ENCODE data around the gene ARFGAP3. TPM values are rescaled to one million over a fixed set of nuclear protein-coding genes. Genes with fewer than 3 reads are reported as not detected.

Gene ARFGAP3
- polyA plus RNA-seq, 1 experiment, result 69.4 TPM

DNA sequence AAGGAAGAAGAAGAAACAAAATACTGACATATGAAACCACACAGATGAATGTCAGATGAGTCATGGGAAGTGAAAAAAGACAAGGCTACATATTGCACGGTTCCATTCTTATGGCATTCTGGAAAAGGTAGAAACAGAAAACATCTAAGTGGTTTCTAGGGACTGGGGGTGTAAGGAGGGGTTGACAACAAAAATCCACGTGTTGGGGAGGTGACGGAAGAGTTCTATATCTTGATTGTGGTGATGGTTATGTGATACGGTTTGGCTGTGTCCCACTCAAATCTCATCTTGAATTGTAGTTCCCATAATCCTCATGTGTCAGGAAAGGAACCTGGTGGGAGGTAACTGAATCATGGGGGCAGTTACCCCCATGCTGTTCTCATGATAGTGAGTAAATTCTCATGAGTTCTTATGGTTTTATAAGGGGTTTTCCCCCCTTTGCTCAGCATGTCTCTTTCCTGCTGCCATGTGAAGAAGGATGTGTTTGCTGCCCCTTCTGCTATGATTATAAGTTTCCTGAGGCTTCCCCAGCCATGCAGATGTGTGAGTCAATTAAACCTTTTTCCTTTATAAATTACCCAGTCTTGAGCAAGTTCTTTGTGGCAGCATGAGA, 6.4 kb upstream of the ARFGAP3 start:
- no peak for TF ChIP-seq CTCF (IDR thresholded peaks at IDR 0.05; ENCODE audit: low read depth, low read length)
- H3K9me3 ChIP-seq (ENCODE audit: control insufficient read depth, insufficient read depth, low read length), result no peaks in the 10 kb centered on the region; the same call in 1 of the 2 replicates
- DNase-seq (ENCODE audit: low read depth, low spot score), result peak; percentile 65
- H3K27ac ChIP-seq (ENCODE audit: low read depth, low read length), result peak overlapping the region; percentile 68
- ChIA-PET CTCF (no interaction called here), POLR2A (interaction anchor here (0.7 kb wide), 2 partner anchors 12 to 132 kb away, joined by 4 read pairs; no protein-coding TSS in a partner anchor)
- no peak overlapping the region for H3K4me3 ChIP-seq (ENCODE audit: low read depth, low read length)
- no peaks in the 10 kb centered on the region for H3K27me3 ChIP-seq (ENCODE audit: control insufficient read depth, insufficient read depth, low read length)

DNA sequence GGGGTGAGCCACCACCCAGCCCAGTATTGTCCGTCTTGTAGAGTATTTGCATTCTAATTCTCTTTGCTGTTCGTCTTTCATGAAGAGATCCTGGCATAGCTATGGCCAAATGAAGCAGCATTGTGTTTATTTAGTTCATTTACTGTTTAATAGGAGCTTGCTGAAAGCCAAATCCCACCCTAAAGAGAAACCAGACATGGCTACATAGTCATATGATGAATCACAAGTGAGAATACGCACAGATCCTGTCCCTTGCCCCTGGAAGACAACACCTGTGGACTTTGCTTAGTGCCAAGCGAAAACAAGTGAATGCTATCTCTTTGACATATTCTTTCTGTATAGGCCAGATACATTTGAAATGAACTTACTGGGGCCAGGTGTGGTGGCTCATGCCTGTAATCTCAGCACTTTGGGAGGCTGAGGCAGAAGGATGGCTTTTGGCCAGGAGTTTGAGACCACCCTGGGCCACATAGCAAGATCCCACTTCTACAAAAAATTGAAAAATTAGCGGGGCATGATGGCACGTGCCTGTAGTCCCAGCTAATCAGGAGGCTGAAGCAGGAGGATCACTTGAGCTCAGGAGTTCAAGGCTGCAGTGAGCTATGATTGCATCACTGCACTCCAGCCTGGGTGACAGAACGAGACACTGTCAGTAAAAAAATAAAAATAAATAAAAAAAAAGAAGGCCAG, 5.1 kb upstream of the ARFGAP3 start:
- Histone ChIP-seq H3K4me3 (ENCODE audit: low read depth, low read length) (no peak overlapping the region), H3K27me3 (ENCODE audit: control insufficient read depth, insufficient read depth, low read length) (no peaks in the 10 kb centered on the region), H3K9me3 (ENCODE audit: control insufficient read depth, insufficient read depth, low read length) (peaks cover 8% of the 10 kb centered on the region; the same call in 1 of the 2 replicates), H3K27ac (ENCODE audit: low read depth, low read length) (peak overlapping the region; percentile 47)
- no peak for TF ChIP-seq CTCF (IDR thresholded peaks at IDR 0.05; ENCODE audit: low read depth, low read length)
- ChIA-PET POLR2A (interaction anchor here (0.6 kb wide), 2 partner anchors 40 to 1585 kb away, joined by 4 to 6 read pairs; no protein-coding TSS in a partner anchor), CTCF (no interaction called here)
- DNase-seq (ENCODE audit: low read depth, low spot score), result peak; percentile 38

DNA sequence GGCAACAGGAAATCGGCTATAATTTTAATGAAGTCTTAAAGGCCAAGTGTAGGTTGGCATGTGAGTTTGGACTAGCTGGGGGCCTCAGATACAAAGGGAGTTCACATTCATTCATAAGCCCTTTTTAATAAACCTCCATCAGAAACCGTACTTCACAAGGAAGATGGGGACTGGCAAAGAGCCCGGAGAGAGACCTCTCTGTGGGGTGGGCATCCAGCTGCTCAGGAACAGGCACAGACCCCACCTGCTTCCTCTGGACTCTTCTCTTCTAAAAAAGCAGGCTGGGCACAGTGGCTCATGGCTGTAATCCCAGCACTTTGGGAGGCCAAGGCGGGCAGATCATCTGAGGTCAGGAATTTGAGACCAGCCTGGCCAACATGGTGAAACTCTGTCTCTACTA, 3.9 kb upstream of the ARFGAP3 start:
- Histone ChIP-seq H3K27ac (ENCODE audit: low read depth, low read length) (no peak overlapping the region), H3K4me3 (ENCODE audit: low read depth, low read length) (no peak overlapping the region), H3K9me3 (ENCODE audit: control insufficient read depth, insufficient read depth, low read length) (peaks cover 8% of the 10 kb centered on the region; the same call in 1 of the 2 replicates), H3K27me3 (ENCODE audit: control insufficient read depth, insufficient read depth, low read length) (no peaks in the 10 kb centered on the region)
- TF ChIP-seq CTCF (IDR thresholded peaks at IDR 0.05; ENCODE audit: low read depth, low read length), result no peak
- CTCF ChIA-PET, result no interaction called here
- no peak for DNase-seq (ENCODE audit: low read depth, low spot score)
- POLR2A ChIA-PET, result no interaction called here

GRCh38 chr22:42857845-42858481, 890 bp upstream of the ARFGAP3 start:
- POLR2A ChIA-PET, result no interaction called here
- no peak for DNase-seq (ENCODE audit: low read depth, low spot score)
- Histone ChIP-seq H3K9me3 (ENCODE audit: control insufficient read depth, insufficient read depth, low read length) (peaks cover 8% of the 10 kb centered on the region; the same call in 1 of the 2 replicates), H3K4me3 (ENCODE audit: low read depth, low read length) (no peak overlapping the region), H3K27ac (ENCODE audit: low read depth, low read length) (no peak overlapping the region), H3K27me3 (ENCODE audit: control insufficient read depth, insufficient read depth, low read length) (no peaks in the 10 kb centered on the region)
- no peak for TF ChIP-seq CTCF (IDR thresholded peaks at IDR 0.05; ENCODE audit: low read depth, low read length)
- CTCF ChIA-PET, result interaction anchor here (0.6 kb wide), 1 partner anchor 240 kb away, joined by 3 read pairs; no protein-coding TSS in a partner anchor
